ENCODE results near the gene P2RX3. TPM values are rescaled to one million over a fixed set of nuclear protein-coding genes. Genes with fewer than 3 reads are reported as not detected.

The P2RX3 gene
- total RNA-seq, 1 donor from 2014 or later: 1.6 TPM

Other genes starting within 250 kb of the P2RX3 start
- under 0.01 TPM for gene LRRC55, start 156.4 kb upstream of the P2RX3 start, total RNA-seq
- 74.6 TPM for gene APLNR, start 101.1 kb upstream of the P2RX3 start, total RNA-seq
- gene TNKS1BP1, start 13.4 kb upstream of the P2RX3 start, total RNA-seq: 65.2 TPM
- gene SSRP1, start 2.5 kb upstream of the P2RX3 start, total RNA-seq: 38.6 TPM
- 2.6 TPM for gene PRG3, start 42.8 kb downstream of the P2RX3 start, total RNA-seq
- gene PRG2, start 52.3 kb downstream of the P2RX3 start, total RNA-seq: 1.0 TPM
- 15.1 TPM for gene SLC43A3, start 88.8 kb downstream of the P2RX3 start, total RNA-seq
- not detected for gene RTN4RL2, start 122.2 kb downstream of the P2RX3 start, total RNA-seq
- gene SLC43A1, start 177.3 kb downstream of the P2RX3 start, total RNA-seq: 18.3 TPM
- gene TIMM10, start 192.4 kb downstream of the P2RX3 start, total RNA-seq: 64.2 TPM
- gene SMTNL1, start 199.2 kb downstream of the P2RX3 start, total RNA-seq: 69.9 TPM
- 15.7 TPM for gene UBE2L6, start 229.3 kb downstream of the P2RX3 start, total RNA-seq